Left lobe of liver (tissue), 1 donor: Measurements from ENCODE around the gene DDX23. TPM values are rescaled to one million over a fixed set of nuclear protein-coding genes. Genes with fewer than 3 reads are reported as not detected.

Experiments
- total RNA-seq: library from RNA; stranded (reverse); gene quantifications from one replicate; pipeline ENCODE4 v1.2.1, GENCODE V29; 2021
- donor health status: DM: no; HTN: yes; CAD: no.

DDX23 gene
- total RNA-seq, 1 donor from 2014 or later, result 33.3 TPM

Other genes with a start within 250 kb of the DDX23 start
- 8.2 TPM for gene KANSL2, start 169.9 kb downstream of the DDX23 start, total RNA-seq
- 12.1 TPM for gene CCNT1, start 135.5 kb downstream of the DDX23 start, total RNA-seq
- gene ADCY6, start 63.1 kb downstream of the DDX23 start, total RNA-seq, result 21.3 TPM
- 2.6 TPM for gene CACNB3, start 33.7 kb downstream of the DDX23 start, total RNA-seq
- 32.0 TPM for gene RND1, start 13.7 kb upstream of the DDX23 start, total RNA-seq
- gene FKBP11, start 73.3 kb upstream of the DDX23 start, total RNA-seq, result 45.0 TPM
- gene ARF3, start 105.3 kb upstream of the DDX23 start, total RNA-seq, result 47.4 TPM
- gene WNT10B, start 119.6 kb upstream of the DDX23 start, total RNA-seq, result not detected
- gene WNT1, start 126.2 kb upstream of the DDX23 start, total RNA-seq, result not detected
- not detected for gene DDN, start 147.2 kb upstream of the DDX23 start, total RNA-seq
- gene PRKAG1, start 166.6 kb upstream of the DDX23 start, total RNA-seq, result 27.7 TPM
- 44.8 TPM for gene KMT2D, start 208.6 kb upstream of the DDX23 start, total RNA-seq
- 0.18 TPM for gene RHEBL1, start 217.8 kb upstream of the DDX23 start, total RNA-seq
- gene DHH, start 242.6 kb upstream of the DDX23 start, total RNA-seq, result not detected